GM19455 (cell line): ENCODE results near the gene TYSND1.
"Not testable (repeated sequence)": the region's sequence is repeated elsewhere in the genome, so short reads cannot be mapped to it uniquely, and the experiment has no call there.

Source experiments
- ATAC-seq: cut with Tn5 transposase; IDR thresholded peaks from one replicate; pipeline ENCODE4 v1.9.1; 2021; ENCODE audit not compliant: unreplicated experiment

Gene TYSND1

GRCh38 chr10:70146489-70147258 lies at the start of gene TYSND1:
TSS of gene TYSND1 (minus strand) at chr10:70146700. CDS start at chr10:70146586, 114 bp downstream.
- ATAC-seq = peak; percentile 87

GRCh38 chr10:70193391-70193844 lies 46.9 kb upstream of the TYSND1 start:
- ATAC-seq = no peak

DNA sequence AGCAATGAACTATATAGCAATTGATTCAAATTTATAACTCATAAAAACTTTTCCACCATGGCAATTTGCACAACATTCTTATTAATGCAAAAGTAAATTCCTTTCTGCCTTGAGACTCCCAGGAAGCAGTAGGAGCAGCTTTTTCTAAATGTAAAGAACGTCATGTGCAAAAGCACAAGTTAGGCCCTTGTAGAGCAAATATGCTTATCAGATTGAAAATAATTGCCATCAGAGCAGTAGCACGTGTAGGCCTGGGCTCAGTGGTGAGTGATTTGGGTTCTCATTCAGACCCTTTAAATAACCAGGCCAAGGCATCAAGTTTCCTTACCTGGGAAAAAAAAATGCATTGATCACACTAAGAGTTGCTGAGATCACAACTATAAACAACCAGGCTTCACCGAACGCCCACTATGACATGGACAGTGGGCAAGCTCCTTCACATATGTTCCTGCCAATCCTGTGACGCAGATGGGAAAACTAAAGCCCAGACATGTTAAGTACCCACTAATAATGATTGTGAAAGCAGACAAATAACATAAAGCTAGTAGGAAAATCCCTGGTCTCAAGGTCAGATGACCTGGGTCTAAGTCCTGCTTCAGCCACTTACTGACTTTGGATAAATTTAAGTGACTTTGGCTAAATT lies 45.9 kb upstream of the TYSND1 start:
- ATAC-seq = no peak

DNA sequence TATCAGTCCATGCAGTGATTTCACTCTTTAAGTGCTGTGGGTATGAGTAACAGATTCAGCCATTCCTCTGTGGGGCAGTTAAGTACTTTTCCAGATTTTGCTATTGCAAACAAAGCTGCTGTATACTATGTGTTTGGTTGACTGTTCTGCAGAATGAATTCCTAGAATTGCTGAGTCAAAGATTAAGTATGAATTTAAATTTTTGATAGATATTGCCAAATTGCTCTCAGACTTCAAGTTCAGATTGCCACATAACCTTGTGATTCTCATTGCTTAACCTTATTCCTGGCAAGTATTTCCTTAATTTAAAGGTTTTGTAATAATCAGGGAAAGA lies 45.4 kb upstream of the TYSND1 start:
- ATAC-seq = no peak

DNA sequence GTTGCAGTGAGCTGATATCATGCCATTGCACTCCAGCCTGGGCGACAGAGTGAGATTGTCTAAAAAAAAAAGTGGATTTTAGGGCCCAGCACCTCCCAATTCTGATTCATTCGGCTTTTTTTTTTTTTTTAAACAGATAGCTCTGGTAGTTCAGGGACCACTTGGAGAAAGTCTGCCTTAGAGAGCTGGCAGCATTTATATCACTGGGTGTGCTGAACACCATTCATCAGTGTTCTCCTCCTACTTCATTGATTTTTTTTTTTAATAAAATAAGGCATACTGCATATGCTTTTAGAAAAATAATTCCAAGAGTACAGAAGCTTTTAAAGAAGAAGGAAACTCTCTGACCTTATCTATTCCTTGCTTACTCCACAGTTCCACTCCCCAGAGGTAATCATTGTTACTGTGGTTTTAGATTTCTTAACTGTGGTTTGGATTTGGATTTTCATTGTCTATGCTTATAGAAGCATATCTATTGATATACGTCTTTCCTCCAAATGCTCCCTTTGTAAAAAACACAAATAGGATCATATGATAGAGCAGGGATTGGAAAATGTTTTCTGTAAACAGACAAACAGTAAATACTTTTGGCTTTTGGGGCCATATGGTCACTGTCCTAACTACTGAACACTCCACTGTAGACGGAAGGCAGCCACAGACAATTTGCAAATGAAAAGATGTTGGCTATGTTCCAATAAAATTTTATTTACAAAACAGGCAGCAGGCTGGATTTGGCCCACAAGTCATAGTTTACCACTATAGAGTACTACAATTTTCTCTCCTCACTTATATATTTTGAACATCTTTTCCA lies 44.9 kb upstream of the TYSND1 start:
- no peak for ATAC-seq

GRCh38 chr10:70190581-70190980 lies 44.1 kb upstream of the TYSND1 start:
- no peak for ATAC-seq

DNA sequence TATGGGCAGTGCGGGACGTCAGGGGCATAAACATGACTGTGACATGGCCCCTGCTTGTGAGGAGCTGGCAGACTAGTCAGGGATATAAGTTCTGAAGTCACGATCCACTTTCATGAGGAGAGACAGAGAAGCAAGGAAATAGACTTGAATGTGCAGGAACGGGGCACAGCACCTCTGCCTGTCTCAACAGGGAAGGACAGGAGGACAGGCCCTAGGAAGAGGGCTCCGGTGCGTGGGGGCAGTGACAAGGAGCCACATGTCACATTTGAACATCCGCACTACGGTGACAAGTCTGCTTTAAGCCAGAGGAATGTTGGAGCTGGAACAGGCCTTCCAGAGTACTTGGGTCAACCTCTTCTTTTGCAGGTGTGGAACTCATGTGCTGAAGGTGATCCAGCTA lies 43.6 kb upstream of the TYSND1 start:
- ATAC-seq = no peak

- no peak for ATAC-seq
These were observed 42.3 kb upstream of the TYSND1 start for GRCh38 chr10:70188768-70189167.

DNA sequence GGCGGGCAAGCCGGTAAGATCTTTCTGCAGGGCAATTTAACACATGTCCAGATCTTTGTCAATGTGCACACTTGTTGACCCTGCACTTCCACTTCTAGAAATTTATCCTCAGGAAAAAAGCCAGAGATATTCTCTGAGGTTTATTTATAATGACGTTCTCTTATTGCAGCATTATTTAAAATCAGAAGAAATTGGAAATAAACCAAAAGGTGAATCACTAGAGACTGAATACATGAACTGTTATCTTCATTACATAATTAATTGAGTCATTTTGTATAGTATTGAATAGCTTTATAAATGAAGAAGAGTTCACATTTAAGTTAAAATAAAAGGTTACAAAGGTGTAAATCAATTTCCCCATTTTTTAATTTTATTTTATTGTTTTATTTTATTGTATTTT lies 40.1 kb upstream of the TYSND1 start:
- ATAC-seq = no peak

GRCh38 chr10:70186090-70186489 lies 39.6 kb upstream of the TYSND1 start:
- ATAC-seq = no peak

DNA sequence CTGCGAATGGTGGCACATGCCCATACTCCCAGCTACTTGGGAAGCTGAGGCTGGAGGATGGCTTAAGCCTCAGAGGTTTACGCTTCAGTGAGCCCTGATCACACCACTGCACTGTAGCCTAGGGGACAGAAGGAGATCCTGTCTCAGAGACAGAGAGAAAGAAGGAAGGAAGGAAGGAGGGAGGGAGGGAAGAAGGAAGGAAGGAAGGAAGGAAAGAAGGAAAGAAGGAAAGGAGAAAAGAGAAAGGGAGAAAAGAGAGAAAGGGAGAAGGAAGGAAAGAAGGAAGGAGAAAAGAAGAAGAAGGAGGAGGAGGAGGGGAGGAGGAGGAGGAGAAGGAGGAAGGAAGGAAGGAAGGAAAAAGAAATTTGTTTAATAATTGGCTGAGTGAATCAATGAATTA lies 36.8 kb upstream of the TYSND1 start:
- ATAC-seq = no peak

DNA sequence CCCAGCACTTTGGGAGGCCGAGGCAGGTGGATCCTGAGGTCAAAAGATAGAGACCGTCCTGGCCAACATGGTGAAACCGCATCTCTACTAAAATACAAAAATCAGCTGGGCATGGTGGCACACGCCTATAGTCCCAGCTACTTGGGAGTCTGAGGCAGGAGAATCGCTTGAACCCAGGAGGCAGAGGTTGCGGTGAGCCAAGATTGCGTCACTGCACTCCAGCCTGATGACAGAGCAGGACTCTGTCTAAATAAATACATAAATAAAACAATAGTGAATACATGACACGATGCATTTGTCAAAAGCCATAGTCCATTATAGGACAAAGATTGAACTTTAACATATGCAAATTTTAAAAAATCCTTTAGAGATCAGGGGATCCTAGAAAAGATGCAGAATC lies 32.7 kb upstream of the TYSND1 start:
- not testable (repeated sequence) for ATAC-seq

DNA sequence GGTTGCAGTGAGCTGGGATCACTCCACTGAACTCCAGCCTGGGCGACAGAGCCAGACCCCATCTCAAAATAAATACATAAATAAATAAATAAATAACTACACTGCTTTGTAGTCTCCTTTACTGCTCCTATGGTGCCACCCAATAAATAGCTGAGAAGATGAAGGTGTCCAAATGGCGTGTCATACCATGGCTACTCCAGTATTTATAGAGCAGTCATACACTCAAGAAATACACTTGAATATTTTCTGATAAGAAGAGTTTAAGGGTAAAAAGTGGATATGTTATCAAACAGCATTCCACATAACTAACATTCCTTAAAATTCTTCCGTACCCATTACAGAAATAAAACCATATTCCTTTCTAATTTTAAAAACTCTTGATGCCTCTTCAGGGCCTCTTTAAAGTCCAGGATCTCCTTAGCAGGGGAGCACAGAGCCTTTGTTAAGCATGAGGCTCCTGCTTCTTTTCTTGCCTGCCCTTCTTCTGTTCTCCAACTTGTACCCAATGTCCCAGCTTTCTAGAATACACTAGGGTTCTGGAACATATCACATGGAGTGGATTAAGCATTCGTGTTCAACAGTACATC lies 31.7 kb upstream of the TYSND1 start:
- no peak for ATAC-seq

DNA sequence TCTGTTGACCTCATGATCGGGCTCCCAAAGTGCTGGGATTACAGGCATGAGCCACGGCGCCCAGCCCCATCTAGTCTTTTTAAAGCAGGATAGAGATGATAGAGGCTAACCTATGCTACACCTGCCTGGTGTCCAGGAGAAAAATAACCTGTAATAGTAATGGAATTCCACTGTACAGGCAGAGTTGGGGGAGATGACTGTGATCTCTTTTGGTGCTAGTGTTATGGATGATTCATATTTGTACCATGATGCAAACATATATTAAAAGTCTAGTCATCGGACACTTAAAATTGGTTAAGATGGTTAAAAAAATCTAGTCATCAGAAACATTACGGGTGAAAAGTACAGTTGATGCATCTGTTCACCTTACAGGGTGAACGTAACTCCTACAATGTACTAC lies 29.9 kb upstream of the TYSND1 start:
- ATAC-seq = no peak

GRCh38 chr10:70175516-70175915 lies 29.0 kb upstream of the TYSND1 start:
- no peak for ATAC-seq

DNA sequence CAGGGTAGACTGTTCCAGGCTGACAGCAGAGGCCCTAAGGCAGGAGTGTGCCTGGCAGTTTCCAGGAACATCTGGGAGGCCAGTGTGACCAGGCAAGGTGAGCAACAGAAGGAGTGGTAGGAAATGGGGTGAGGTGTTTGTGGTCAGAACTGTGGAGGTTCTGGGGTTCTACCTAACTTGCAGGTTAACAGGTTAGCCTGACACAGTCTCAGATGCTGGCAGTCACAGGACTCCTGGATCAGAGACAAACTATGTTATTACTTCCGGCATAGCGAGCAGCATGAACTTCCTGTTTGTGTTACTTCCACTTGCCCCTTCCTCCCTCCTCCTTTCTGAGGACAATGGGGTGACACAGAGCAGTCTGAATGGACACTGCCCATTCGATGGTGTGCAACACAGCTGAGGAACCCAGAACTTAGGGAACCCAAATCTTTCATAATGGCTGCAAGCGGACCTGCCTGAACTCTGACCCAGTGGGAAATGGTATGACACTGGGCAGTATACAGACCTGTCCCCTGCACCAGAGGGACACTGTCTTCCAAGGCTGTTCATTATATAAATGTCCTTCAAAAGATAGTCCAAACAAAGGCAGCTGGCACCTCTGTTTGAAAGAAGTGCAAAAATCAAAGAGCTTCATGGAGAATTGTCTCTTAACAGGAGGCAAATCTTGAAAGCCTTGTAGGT lies 27.7 kb upstream of the TYSND1 start:
- no peak for ATAC-seq

- ATAC-seq = peak; percentile 5
These were observed 23.3 kb upstream of the TYSND1 start for GRCh38 chr10:70169649-70170364.

GRCh38 chr10:70169011-70169410 lies 22.5 kb upstream of the TYSND1 start:
- no peak for ATAC-seq

DNA sequence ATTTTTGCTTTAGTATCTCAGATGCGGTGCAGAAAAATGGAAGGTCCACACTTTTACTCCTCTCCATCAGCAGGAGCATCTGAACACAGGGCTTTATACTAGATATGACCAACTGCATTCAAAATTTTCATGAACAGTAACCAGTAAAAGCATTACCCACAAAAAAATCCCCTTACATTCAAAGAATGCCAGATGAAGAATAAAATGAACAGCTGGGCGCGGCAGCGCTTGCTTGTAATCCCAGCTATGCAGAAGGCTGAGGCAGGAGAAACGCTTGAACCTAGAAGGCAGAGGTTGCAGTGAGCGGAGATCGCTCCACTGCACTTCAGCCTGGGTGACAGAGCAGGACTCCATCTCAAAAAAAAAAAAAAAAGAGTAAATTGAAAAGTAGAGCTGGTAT lies 20.7 kb upstream of the TYSND1 start:
- ATAC-seq = no peak

GRCh38 chr10:70166394-70166793 lies 19.9 kb upstream of the TYSND1 start:
- no peak for ATAC-seq
